ENCODE results near the gene MRPL12. TPM values are rescaled to one million over a fixed set of nuclear protein-coding genes. Genes with fewer than 3 reads are reported as not detected.

The MRPL12 gene
- total RNA-seq, 1 experiment from 2014 or later: 157 TPM

DNA sequence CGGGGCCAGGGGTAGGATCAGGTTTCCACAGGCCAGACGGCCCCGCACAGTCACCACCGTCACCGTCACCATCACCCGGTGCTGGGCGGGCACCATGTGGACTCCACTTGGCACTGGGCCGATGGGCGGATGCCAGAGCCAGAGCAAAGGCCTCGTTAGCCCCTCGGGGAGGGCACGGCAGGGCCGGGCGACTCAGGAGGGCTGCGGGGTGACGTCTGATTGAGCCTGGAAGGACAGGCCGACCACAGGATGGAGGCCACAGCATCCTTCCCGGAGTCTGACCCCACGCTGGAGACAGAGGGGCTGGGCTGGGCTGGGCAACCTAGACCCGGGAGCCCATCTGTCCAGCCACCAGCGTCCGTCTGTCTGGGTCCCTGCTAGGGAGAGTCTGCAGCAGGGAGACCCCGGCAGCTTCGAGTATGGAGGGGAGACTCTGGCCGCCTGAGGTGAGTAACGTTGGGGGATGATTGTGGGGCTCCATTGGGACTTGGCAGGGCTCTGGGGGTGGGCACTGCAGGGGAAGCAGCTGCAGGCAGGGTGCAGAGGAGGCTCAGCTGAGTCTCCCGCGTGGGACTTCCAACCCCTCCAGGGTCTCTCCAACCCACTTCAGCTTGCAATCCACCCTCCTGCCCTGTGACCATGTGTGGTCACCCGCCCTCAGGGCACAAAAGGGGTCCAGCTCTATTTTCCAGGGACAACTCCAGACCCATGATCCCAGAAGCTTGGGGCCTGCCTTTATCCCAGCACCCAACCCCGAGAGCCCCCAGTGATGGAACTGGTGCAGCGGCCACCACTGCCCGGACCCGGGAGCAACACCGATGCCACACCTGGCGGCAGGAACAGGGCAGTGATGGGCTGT lies 31.5 kb downstream of the MRPL12 start:
- DNase-seq (ENCODE audit: low read depth, low spot score) (no peak), ATAC-seq (no peak)
- CTCF ChIA-PET: no interaction called here
- peaks cover 11% of the 10 kb centered on the region; the same call in 1 of the 2 replicates for H3K4me1 ChIP-seq (ENCODE audit: control insufficient read depth, insufficient read depth, low read length)
- no peak overlapping the region for H3K4me3 ChIP-seq (ENCODE audit: low read depth in 2 of 2, low read length in 2 of 2)
- TF ChIP-seq TCF7L2 (IDR thresholded peaks at IDR 0.05; ENCODE audit: low read depth, low read length): no peak
- no peak for TF ChIP-seq POLR2AphosphoS5 (IDR thresholded peaks at IDR 0.05; ENCODE audit: low read depth, low read length)
- TF ChIP-seq, protein P1, sequence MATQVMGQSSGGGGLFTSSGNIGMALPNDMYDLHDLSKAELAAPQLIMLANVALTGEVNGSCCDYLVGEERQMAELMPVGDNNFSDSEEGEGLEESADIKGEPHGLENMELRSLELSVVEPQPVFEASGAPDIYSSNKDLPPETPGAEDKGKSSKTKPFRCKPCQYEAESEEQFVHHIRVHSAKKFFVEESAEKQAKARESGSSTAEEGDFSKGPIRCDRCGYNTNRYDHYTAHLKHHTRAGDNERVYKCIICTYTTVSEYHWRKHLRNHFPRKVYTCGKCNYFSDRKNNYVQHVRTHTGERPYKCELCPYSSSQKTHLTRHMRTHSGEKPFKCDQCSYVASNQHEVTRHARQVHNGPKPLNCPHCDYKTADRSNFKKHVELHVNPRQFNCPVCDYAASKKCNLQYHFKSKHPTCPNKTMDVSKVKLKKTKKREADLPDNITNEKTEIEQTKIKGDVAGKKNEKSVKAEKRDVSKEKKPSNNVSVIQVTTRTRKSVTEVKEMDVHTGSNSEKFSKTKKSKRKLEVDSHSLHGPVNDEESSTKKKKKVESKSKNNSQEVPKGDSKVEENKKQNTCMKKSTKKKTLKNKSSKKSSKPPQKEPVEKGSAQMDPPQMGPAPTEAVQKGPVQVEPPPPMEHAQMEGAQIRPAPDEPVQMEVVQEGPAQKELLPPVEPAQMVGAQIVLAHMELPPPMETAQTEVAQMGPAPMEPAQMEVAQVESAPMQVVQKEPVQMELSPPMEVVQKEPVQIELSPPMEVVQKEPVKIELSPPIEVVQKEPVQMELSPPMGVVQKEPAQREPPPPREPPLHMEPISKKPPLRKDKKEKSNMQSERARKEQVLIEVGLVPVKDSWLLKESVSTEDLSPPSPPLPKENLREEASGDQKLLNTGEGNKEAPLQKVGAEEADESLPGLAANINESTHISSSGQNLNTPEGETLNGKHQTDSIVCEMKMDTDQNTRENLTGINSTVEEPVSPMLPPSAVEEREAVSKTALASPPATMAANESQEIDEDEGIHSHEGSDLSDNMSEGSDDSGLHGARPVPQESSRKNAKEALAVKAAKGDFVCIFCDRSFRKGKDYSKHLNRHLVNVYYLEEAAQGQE (IDR thresholded peaks at IDR 0.05; ENCODE audit: insufficient read depth in 1 of 2, low read depth in 2 of 2, low read length in 1 of 2): no peak
- no peak for TF ChIP-seq SIN3A (IDR thresholded peaks at IDR 0.05; ENCODE audit: borderline replicate concordance, insufficient read depth, low read depth, low read length)
- TF ChIP-seq CTCF (IDR thresholded peaks at IDR 0.05): no peak
- intact Hi-C loops (cut with micrococcal nuclease; ENCODE audit: unreplicated experiment) (no loop called here), in situ Hi-C loops (cut with HindIII; ENCODE audit: low pct_unique_long_range_greater_than_20kb, low sequenced_read_pairs) (no loop called here)
- no peaks in the 10 kb centered on the region for H3K36me3 ChIP-seq (ENCODE audit: control insufficient read depth, insufficient read depth, low read length)
- no TSS peak for BruUV-seq (replicated peaks)
- no peaks in the 10 kb centered on the region for H3K27me3 ChIP-seq (ENCODE audit: control insufficient read depth, insufficient read depth, low read length)
- no peaks in the 10 kb centered on the region for H3K9me3 ChIP-seq (ENCODE audit: control insufficient read depth, insufficient read depth, low read depth, low read length)
- H3K27ac ChIP-seq (ENCODE audit: low read length): no peak overlapping the region
- POLR2A ChIA-PET: interaction anchor here (0.7 kb wide), 1 partner anchor 98 kb away, joined by 3 read pairs; the partner anchor contains the start of gene MCRIP1

DNA sequence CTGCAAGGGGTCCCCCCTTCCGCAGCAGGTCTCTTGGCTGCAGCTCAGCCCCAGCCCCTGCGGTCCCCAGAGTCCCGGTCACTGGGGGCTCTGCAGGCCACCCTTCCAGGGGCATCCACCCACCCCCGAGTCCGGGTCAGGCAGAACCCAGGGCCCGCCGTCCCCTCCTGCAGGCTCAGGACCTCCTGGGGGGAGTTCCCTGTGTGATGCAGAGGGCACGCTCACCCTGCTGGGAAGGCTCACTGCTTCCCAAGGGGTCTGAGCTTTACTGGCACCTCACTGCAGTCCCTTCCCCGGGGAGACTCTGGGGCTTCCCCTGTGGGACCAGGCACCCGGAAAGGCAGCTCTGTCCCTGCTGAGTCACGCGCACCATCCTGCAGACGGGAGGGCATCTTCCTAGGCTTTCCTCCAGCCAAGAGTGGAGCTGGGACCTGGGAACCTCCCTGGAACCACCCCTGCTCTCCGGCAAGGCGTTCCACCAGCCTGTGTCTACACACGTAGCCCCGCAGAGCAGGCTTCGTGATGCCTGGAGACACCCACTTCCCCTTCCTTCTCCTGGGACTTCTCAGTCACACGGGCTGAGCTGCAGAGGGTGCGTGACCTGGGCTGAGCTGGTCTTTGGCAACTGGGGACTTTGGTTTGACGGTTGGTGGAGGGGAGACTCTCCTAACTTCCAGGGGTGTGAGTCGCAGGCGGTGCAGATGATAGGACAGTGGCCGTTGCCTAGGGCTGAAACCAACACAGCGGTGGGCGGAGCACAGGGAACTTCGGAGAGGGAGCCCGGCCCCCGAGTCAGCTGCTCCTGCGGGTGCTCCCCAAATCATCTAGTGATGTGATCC lies 32.3 kb downstream of the MRPL12 start:
- in situ Hi-C loops (cut with HindIII; ENCODE audit: low pct_unique_long_range_greater_than_20kb, low sequenced_read_pairs): no loop called here
- Histone ChIP-seq H3K4me3 (ENCODE audit: low read depth in 2 of 2, low read length in 2 of 2) (peak overlapping the region; percentile 8 to 47; a peak in 3 of 4 replicates), H3K36me3 (ENCODE audit: control insufficient read depth, insufficient read depth, low read length) (no peaks in the 10 kb centered on the region), H3K9me3 (ENCODE audit: control insufficient read depth, insufficient read depth, low read depth, low read length) (no peaks in the 10 kb centered on the region), H3K27me3 (ENCODE audit: control insufficient read depth, insufficient read depth, low read length) (no peaks in the 10 kb centered on the region), H3K27ac (ENCODE audit: low read length) (no peak overlapping the region), H3K4me1 (ENCODE audit: control insufficient read depth, insufficient read depth, low read length) (peaks cover 11% of the 10 kb centered on the region; the same call in 1 of the 2 replicates)
- ChIA-PET POLR2A (interaction anchor here (0.6 to 0.7 kb wide), 3 partner anchors 91 to 128 kb away, joined by 3 to 7 read pairs (median 5); partner anchors contain the start of gene MCRIP1), CTCF (interaction anchor here (0.6 to 1.0 kb wide), 3 partner anchors 24 to 118 kb away, joined by 4 to 7 read pairs (median 4); no protein-coding TSS in a partner anchor)
- ATAC-seq: peak; percentile 52
- intact Hi-C loops (cut with micrococcal nuclease; ENCODE audit: unreplicated experiment): no loop called here
- TF ChIP-seq, protein P1 (IDR thresholded peaks at IDR 0.05; ENCODE audit: insufficient read depth in 1 of 2, low read depth in 2 of 2, low read length in 1 of 2): no peak
- no peak for TF ChIP-seq SIN3A (IDR thresholded peaks at IDR 0.05; ENCODE audit: borderline replicate concordance, insufficient read depth, low read depth, low read length)
- TF ChIP-seq POLR2AphosphoS5 (IDR thresholded peaks at IDR 0.05; ENCODE audit: low read depth, low read length): no peak
- no peak for TF ChIP-seq CTCF (IDR thresholded peaks at IDR 0.05)
- no peak for TF ChIP-seq TCF7L2 (IDR thresholded peaks at IDR 0.05; ENCODE audit: low read depth, low read length)
- DNase-seq (ENCODE audit: low read depth, low spot score): no peak
- BruUV-seq (replicated peaks): no TSS peak
